HL-60 (cell line): ENCODE measurements around the gene SP2.

ENCODE experiments used
- CTCF ChIP-seq: IDR thresholded peaks from one replicate; pipeline ENCODE4 v1.5.1; 2011; ENCODE audit warnings: low read length, control low read depth, inconsistent platforms; ENCODE audit not compliant: insufficient read depth
- GABPA ChIP-seq: IDR thresholded peaks from 2 replicates; pipeline ENCODE4 v1.6.1; 2012; ENCODE audit warnings: low read depth
- POLR2AphosphoS5 ChIP-seq: IDR thresholded peaks from 2 replicates; pipeline ENCODE4 v1.6.1; 2012; ENCODE audit warnings: low read depth

- TF ChIP-seq CTCF (no peak), GABPA (no peak), POLR2AphosphoS5 (no peak)
These were observed 64.0 kb downstream of the SP2 start for GRCh38 chr17:47959825-47960655.
